Mesothelial cell of epicardium (in vitro differentiated cells): ENCODE results near the gene PREPL. TPM values are rescaled to one million over a fixed set of nuclear protein-coding genes. Genes with fewer than 3 reads are reported as not detected.

ENCODE experiments used
- DNase-seq, 2 experiments: peaks; one replicate each; pipeline ENCODE4 v3.0.0; 2021; ENCODE audit warnings: low spot score in 2 of 2; ENCODE audit not compliant: unreplicated experiment in 2 of 2
- H3K27ac Mint-ChIP-seq: 2 replicates; pipeline ENCODE4 v1.8.0; 2021; ENCODE audit warnings: mixed read lengths
- H3K27me3 Mint-ChIP-seq: 2 replicates; pipeline ENCODE4 v1.8.0; 2021; ENCODE audit warnings: low read depth, mixed read lengths
- H3K36me3 Mint-ChIP-seq: 2 replicates; pipeline ENCODE4 v1.8.0; 2021; ENCODE audit warnings: mixed read lengths
- H3K4me1 Mint-ChIP-seq: 2 replicates; pipeline ENCODE4 v1.8.0; 2021; ENCODE audit warnings: mixed read lengths
- H3K4me3 Mint-ChIP-seq: 2 replicates; pipeline ENCODE4 v1.8.0; 2021; ENCODE audit warnings: mild to moderate bottlenecking, moderate library complexity, mixed read lengths
- H3K9me3 Mint-ChIP-seq: 2 replicates; pipeline ENCODE4 v1.8.0; 2021; ENCODE audit warnings: mixed read lengths
- CTCF ChIP-seq: fragments of 200-600 bp; sonication (generic); IDR thresholded peaks from one replicate; pipeline ENCODE4 v1.5.0; 2021; ENCODE audit warnings: antibody characterized with exemption; ENCODE audit not compliant: unreplicated experiment
- total RNA-seq: library from RNA; stranded (reverse); gene quantifications from 3 replicates; pipeline ENCODE4 v1.2.1, GENCODE V29; 2021

Gene PREPL
- total RNA-seq, 1 donor from 2014 or later, result 47.2 TPM

DNA sequence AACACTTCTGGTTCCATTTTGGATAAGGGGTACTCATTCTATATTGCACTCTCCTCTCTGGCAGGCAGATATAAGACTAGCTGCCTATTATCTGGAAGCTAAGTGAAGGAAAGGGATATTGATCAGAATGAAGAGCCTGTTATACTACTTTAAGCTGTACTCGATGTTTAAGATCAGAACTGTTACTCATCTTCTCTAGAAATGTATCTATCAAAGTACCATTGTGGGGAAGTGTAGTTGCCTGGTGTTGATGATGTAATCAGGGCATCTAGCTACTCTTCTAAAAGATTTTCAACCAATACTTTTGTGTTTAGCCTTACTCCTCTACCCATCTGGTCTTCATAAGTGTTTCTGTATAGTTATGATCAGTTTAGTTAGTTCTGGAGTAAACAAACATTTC, 6.3 kb upstream of the PREPL start:
- Mint-ChIP-seq H3K9me3 (peaks cover 8% of the 10 kb centered on the region), H3K4me1 (peaks cover 7% of the 10 kb centered on the region), H3K27ac (no peak overlapping the region), H3K36me3 (peaks cover 1% of the 10 kb centered on the region), H3K4me3 (no peak overlapping the region), H3K27me3 (no peaks in the 10 kb centered on the region)
- DNase-seq, result no peak
- TF ChIP-seq CTCF, result no peak

DNA sequence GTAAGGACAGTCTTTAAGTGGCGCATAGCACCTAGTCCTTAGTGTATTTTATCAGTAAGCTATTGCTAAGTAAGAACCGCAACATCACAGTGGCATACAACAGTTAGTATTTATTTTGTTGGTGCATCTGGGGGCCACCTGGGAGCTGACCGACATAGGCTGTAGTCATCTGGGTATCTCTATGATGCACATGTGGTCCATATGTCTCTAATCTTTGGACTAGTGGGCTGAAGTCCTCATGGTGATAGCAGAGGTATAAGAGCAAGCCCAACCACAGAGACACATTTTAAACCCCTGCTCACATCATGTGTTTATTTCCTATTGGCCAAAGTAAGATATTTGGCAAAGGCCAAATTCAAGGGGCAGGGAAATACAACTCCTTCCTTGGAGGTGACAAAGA, 3.3 kb upstream of the PREPL start:
- H3K27me3 Mint-ChIP-seq, result no peaks in the 10 kb centered on the region
- H3K4me3 Mint-ChIP-seq, result no peak overlapping the region
- peaks cover 18% of the 10 kb centered on the region for H3K4me1 Mint-ChIP-seq
- no peak overlapping the region for H3K27ac Mint-ChIP-seq
- H3K9me3 Mint-ChIP-seq, result no peaks in the 10 kb centered on the region
- H3K36me3 Mint-ChIP-seq, result no peaks in the 10 kb centered on the region
- no peak for DNase-seq
- TF ChIP-seq CTCF, result no peak

GRCh38 chr2:44362207-44363015, 1.1 kb upstream of the PREPL start:
- no peaks in the 10 kb centered on the region for H3K36me3 Mint-ChIP-seq
- peak overlapping the region; percentile 98 for H3K27ac Mint-ChIP-seq
- no peaks in the 10 kb centered on the region for H3K9me3 Mint-ChIP-seq
- H3K4me1 Mint-ChIP-seq, result peaks cover 23% of the 10 kb centered on the region
- DNase-seq, result peak; percentile 25 to 57
- TF ChIP-seq CTCF, result no peak
- peak overlapping the region; percentile 91 for H3K4me3 Mint-ChIP-seq
- no peaks in the 10 kb centered on the region for H3K27me3 Mint-ChIP-seq

DNA sequence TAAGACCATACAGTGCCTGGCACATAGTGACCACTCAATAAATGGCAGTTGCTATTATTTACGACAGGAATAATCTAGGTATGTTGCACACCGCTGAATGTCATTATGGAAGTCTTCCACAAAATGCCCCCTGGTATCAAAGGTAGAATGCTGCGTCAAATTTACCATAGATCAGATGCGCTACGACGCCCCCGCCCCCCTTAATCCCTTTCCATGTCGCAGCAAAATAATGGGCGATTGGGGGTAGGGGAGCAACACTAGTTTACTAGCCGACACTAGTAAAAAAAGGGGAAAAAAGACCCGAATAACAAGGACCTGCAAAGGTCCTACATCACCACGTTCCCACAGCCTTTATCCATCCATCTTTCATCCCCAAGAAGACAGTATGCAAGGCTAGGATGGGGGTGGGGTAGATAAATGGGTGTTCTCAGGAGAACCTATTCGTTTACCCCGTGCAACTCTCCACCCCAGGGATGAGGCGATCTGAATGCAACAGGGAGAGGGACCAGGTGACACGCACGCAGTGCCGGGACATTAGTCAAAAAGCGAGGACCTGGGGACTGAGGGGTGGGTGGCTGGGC, 455 bp downstream of the PREPL start:
- Mint-ChIP-seq H3K27ac (peak overlapping the region; percentile 100), H3K36me3 (no peaks in the 10 kb centered on the region), H3K4me3 (peak overlapping the region; percentile 91), H3K9me3 (no peaks in the 10 kb centered on the region), H3K4me1 (peaks cover 23% of the 10 kb centered on the region), H3K27me3 (no peaks in the 10 kb centered on the region)
- no peak for DNase-seq
- TF ChIP-seq CTCF, result no peak

GRCh38 chr2:44358503-44358902, 2.8 kb downstream of the PREPL start:
- no peaks in the 10 kb centered on the region for H3K36me3 Mint-ChIP-seq
- H3K4me3 Mint-ChIP-seq, result no peak overlapping the region
- no peak overlapping the region for H3K27ac Mint-ChIP-seq
- no peak for DNase-seq
- no peaks in the 10 kb centered on the region for H3K9me3 Mint-ChIP-seq
- no peak for TF ChIP-seq CTCF
- no peaks in the 10 kb centered on the region for H3K27me3 Mint-ChIP-seq
- peaks cover 21% of the 10 kb centered on the region for H3K4me1 Mint-ChIP-seq
